SK-N-MC (cell line): Measurements from ENCODE around the gene GNA15.

ENCODE experiments used
- EZH2 ChIP-seq: fragments of 200-600 bp; sonication (generic); IDR thresholded peaks from one replicate; pipeline ENCODE4 v1.6.1; 2017; ENCODE audit warnings: antibody characterized with exemption
- POLR2AphosphoS5 ChIP-seq: IDR thresholded peaks from 2 replicates; pipeline ENCODE4 v1.6.1; 2012; ENCODE audit warnings: mild to moderate bottlenecking, low read depth, low read length, borderline replicate concordance

DNA sequence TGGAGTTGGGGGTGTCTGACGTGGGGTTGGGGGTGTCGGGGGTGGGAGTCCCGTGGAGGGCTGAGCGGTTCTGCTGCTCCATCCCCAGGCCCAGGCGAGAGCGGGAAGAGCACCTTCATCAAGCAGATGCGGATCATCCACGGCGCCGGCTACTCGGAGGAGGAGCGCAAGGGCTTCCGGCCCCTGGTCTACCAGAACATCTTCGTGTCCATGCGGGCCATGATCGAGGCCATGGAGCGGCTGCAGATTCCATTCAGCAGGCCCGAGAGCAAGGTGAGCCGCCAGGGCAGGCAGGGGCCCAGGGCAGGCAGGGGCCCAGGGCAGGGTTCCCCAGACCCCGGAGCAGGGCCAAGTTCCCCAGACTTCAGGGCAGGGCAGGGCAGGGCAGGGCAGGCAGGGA, 12.7 kb downstream of the GNA15 start:
- TF ChIP-seq EZH2 (no peak), POLR2AphosphoS5 (no peak)
